SK-N-SH treated with all-trans-retinoic acid at 6 μM for 48 hours (cell line): ENCODE results near the gene CENPE.
A peak's percentile ranks its signal among the peaks of the same experiment; 100 is the strongest.

Source experiments
- ATAC-seq: fragments of 200-7000 bp; cut with Tn5 transposase; 3 replicates; pipeline ENCODE4 v1.9.1; 2020; ENCODE audit warnings: mild to moderate bottlenecking, moderate library complexity
- ARNTL ChIP-seq: fragments of 450-650 bp; formaldehyde crosslinking; IDR thresholded peaks from 2 replicates; pipeline ENCODE4 v1.5.0; 2020; ENCODE audit warnings: low read depth, mild to moderate bottlenecking, moderate library complexity, borderline replicate concordance
- BACH2 ChIP-seq: fragments of 250-450 bp; sonication (Bioruptor Pico); IDR thresholded peaks from 2 replicates; pipeline ENCODE4 v1.9.0; 2021; ENCODE audit warnings: mild to moderate bottlenecking, borderline replicate concordance
- CSDC2 ChIP-seq: fragments of 250-450 bp; sonication (Bioruptor Pico); IDR thresholded peaks from 2 replicates; pipeline ENCODE4 v1.5.0; 2020; ENCODE audit warnings: mild to moderate bottlenecking, moderate library complexity
- ESRRG ChIP-seq: fragments of 250-450 bp; sonication (Bioruptor Pico); IDR thresholded peaks from 2 replicates; pipeline ENCODE4 v1.6.1; 2021; ENCODE audit warnings: mild to moderate bottlenecking
- GLIS3 ChIP-seq: fragments of 250-450 bp; sonication (Bioruptor Pico); IDR thresholded peaks from 2 replicates; pipeline ENCODE4 v1.5.0; 2020; ENCODE audit warnings: mild to moderate bottlenecking, moderate library complexity
- OSR1 ChIP-seq: fragments of 250-450 bp; sonication (Bioruptor Pico); IDR thresholded peaks from 2 replicates; pipeline ENCODE4 v1.8.0; 2022; ENCODE audit warnings: moderate library complexity, mild to moderate bottlenecking, inconsistent platforms
- PPARA ChIP-seq: fragments of 250-450 bp; sonication (Bioruptor Pico); IDR thresholded peaks from 2 replicates; pipeline ENCODE4 v1.5.0; 2020; ENCODE audit warnings: mild to moderate bottlenecking, borderline replicate concordance
- SNAI2 ChIP-seq: fragments of 250-450 bp; sonication (Bioruptor Pico); IDR thresholded peaks from 2 replicates; pipeline ENCODE4 v1.5.0; 2020; ENCODE audit warnings: mild to moderate bottlenecking, moderate library complexity
- TCF4 ChIP-seq: fragments of 250-450 bp; sonication (Bioruptor Pico); IDR thresholded peaks from 2 replicates; pipeline ENCODE4 v1.8.0; 2021; ENCODE audit warnings: mild to moderate bottlenecking, moderate library complexity, borderline replicate concordance
- ZC3H10 ChIP-seq: fragments of 250-450 bp; sonication (Bioruptor Pico); IDR thresholded peaks from 2 replicates; pipeline ENCODE4 v1.5.1; 2021; ENCODE audit warnings: mild to moderate bottlenecking, moderate library complexity
- ZFP3 ChIP-seq: fragments of 250-450 bp; sonication (Bioruptor Pico); IDR thresholded peaks from 2 replicates; pipeline ENCODE4 v1.5.0; 2020; ENCODE audit warnings: mild to moderate bottlenecking, moderate library complexity
- ZNF70 ChIP-seq: fragments of 450-650 bp; formaldehyde crosslinking; IDR thresholded peaks from 2 replicates; pipeline ENCODE4 v1.5.0; 2020; ENCODE audit warnings: mild to moderate bottlenecking, moderate library complexity
- ZNF8 ChIP-seq: fragments of 450-650 bp; formaldehyde crosslinking; IDR thresholded peaks from 2 replicates; pipeline ENCODE4 v1.5.0; 2020; ENCODE audit warnings: mild to moderate bottlenecking, moderate library complexity
- TF ChIP-seq, protein P1 (sequence below): fragments of 250-450 bp; sonication (Bioruptor Pico); IDR thresholded peaks from 2 replicates; pipeline ENCODE4 v1.8.0; 2020; ENCODE audit warnings: mild to moderate bottlenecking, moderate library complexity, borderline replicate concordance
- TF ChIP-seq, protein P2 (sequence below): fragments of 250-450 bp; sonication (Bioruptor Pico); IDR thresholded peaks from 2 replicates; pipeline ENCODE4 v1.5.0; 2020; ENCODE audit warnings: mild to moderate bottlenecking, moderate library complexity
- TF ChIP-seq, protein P3 (sequence below): fragments of 250-450 bp; sonication (Bioruptor Pico); IDR thresholded peaks from 2 replicates; pipeline ENCODE4 v1.5.1; 2020; ENCODE audit warnings: low read depth, mild to moderate bottlenecking, moderate library complexity
- TF ChIP-seq, protein P4 (sequence below): fragments of 250-450 bp; sonication (Bioruptor Pico); IDR thresholded peaks from 2 replicates; pipeline ENCODE4 v1.5.1; 2021; ENCODE audit warnings: mild to moderate bottlenecking, moderate library complexity

Gene CENPE

DNA sequence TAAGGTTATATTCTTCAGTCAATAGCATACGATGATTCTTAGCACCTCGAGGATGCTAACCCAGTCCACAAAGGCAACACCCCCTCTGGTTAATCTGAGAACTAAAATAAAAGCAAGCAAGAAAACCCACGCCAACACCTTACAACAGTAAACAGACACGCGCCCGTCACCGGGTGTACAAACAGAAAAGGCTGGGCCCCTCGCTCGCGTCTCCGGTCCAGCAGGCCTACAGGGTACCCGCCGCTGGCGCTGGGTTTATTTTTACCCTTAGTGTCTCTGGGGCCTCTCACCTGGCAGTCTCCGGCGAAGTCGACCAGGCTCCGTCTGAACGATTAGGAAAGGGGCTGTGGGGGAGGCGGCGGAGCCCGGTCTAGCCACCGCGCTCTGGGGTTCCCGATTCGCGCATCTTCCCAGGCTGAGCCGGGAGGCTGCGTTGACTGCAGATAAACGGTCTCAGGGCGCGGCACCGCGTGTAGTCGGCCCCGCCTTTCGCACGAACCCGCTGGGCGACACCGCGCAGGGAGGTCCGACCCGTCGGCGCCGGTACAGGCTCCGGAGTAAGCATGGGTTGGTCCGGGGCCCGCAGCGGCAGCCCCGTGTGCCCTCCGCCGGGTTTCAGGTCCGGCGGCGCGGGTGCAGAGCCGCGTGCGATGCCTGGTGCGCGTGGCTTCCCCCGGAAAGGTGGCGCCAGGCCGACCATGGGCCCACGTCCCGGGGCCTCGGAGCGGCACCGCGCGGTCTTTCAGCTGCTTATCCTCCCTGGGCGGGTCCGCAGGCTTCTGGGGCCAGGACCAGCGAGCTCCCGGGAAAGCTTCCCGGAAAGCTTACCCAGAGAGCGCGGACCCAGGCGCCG is 122.0 kb downstream of the CENPE start:
- ATAC-seq: peak; percentile 84
- TF ChIP-seq, protein P1, sequence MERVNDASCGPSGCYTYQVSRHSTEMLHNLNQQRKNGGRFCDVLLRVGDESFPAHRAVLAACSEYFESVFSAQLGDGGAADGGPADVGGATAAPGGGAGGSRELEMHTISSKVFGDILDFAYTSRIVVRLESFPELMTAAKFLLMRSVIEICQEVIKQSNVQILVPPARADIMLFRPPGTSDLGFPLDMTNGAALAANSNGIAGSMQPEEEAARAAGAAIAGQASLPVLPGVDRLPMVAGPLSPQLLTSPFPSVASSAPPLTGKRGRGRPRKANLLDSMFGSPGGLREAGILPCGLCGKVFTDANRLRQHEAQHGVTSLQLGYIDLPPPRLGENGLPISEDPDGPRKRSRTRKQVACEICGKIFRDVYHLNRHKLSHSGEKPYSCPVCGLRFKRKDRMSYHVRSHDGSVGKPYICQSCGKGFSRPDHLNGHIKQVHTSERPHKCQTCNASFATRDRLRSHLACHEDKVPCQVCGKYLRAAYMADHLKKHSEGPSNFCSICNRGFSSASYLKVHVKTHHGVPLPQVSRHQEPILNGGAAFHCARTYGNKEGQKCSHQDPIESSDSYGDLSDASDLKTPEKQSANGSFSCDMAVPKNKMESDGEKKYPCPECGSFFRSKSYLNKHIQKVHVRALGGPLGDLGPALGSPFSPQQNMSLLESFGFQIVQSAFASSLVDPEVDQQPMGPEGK (CRISPR knock-in tag): no peak
- TF ChIP-seq CSDC2 (CRISPR knock-in tag): 0 out of 2 replicates have a peak, but pooled peaks have one; percentile 57
- no peak for TF ChIP-seq ZC3H10 (CRISPR knock-in tag)
- TF ChIP-seq ZFP3 (CRISPR knock-in tag): peak; percentile 66; the same call in 1 of the 2 replicates
- TF ChIP-seq ZNF70 (CRISPR knock-in tag): no peak
- no peak for TF ChIP-seq SNAI2 (CRISPR knock-in tag)
- TF ChIP-seq TCF4 (CRISPR knock-in tag): no peak
- TF ChIP-seq, protein P2, sequence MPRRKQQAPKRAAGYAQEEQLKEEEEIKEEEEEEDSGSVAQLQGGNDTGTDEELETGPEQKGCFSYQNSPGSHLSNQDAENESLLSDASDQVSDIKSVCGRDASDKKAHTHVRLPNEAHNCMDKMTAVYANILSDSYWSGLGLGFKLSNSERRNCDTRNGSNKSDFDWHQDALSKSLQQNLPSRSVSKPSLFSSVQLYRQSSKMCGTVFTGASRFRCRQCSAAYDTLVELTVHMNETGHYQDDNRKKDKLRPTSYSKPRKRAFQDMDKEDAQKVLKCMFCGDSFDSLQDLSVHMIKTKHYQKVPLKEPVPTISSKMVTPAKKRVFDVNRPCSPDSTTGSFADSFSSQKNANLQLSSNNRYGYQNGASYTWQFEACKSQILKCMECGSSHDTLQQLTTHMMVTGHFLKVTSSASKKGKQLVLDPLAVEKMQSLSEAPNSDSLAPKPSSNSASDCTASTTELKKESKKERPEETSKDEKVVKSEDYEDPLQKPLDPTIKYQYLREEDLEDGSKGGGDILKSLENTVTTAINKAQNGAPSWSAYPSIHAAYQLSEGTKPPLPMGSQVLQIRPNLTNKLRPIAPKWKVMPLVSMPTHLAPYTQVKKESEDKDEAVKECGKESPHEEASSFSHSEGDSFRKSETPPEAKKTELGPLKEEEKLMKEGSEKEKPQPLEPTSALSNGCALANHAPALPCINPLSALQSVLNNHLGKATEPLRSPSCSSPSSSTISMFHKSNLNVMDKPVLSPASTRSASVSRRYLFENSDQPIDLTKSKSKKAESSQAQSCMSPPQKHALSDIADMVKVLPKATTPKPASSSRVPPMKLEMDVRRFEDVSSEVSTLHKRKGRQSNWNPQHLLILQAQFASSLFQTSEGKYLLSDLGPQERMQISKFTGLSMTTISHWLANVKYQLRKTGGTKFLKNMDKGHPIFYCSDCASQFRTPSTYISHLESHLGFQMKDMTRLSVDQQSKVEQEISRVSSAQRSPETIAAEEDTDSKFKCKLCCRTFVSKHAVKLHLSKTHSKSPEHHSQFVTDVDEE (CRISPR knock-in tag): 0 out of 2 replicates have a peak, but pooled peaks have one; percentile 24

DNA sequence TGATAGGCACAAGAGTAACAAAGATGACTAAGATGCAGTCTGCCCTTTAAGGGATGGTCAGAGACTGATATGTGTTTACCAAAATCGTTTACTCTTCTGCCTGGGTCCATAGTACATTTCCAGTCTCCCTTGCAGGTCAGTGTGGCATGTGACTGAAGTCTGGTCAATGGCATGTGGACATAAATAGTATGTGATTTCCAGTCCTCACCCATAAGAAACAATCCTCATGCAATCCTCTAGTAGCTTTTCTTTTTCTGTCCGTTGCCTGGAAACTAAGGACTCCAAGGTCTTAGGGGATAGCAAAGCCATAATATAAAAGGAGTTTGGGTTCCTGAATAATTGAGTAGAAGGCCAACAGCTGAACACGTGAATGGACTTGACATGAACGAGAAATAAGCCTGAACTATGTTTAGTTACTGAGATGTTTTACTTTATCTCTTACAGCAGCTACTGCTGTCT is 122.7 kb downstream of the CENPE start:
- peak; percentile 29 for ATAC-seq
- TF ChIP-seq ARNTL (CRISPR knock-in tag) (no peak), ESRRG (no peak), SNAI2 (CRISPR knock-in tag) (no peak), ZNF8 (CRISPR knock-in tag) (no peak), OSR1 (CRISPR knock-in tag) (no peak), CSDC2 (CRISPR knock-in tag) (no peak), ZFP3 (CRISPR knock-in tag) (no peak), ZC3H10 (CRISPR knock-in tag) (no peak)
- TF ChIP-seq, protein P3, sequence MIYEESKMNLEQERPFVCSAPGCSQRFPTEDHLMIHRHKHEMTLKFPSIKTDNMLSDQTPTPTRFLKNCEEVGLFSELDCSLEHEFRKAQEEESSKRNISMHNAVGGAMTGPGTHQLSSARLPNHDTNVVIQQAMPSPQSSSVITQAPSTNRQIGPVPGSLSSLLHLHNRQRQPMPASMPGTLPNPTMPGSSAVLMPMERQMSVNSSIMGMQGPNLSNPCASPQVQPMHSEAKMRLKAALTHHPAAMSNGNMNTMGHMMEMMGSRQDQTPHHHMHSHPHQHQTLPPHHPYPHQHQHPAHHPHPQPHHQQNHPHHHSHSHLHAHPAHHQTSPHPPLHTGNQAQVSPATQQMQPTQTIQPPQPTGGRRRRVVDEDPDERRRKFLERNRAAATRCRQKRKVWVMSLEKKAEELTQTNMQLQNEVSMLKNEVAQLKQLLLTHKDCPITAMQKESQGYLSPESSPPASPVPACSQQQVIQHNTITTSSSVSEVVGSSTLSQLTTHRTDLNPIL: no peak
- TF ChIP-seq, protein P1 (CRISPR knock-in tag): no peak
- TF ChIP-seq, protein P4, sequence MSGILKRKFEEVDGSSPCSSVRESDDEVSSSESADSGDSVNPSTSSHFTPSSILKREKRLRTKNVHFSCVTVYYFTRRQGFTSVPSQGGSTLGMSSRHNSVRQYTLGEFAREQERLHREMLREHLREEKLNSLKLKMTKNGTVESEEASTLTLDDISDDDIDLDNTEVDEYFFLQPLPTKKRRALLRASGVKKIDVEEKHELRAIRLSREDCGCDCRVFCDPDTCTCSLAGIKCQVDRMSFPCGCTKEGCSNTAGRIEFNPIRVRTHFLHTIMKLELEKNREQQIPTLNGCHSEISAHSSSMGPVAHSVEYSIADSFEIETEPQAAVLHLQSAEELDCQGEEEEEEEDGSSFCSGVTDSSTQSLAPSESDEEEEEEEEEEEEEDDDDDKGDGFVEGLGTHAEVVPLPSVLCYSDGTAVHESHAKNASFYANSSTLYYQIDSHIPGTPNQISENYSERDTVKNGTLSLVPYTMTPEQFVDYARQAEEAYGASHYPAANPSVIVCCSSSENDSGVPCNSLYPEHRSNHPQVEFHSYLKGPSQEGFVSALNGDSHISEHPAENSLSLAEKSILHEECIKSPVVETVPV (CRISPR knock-in tag): no peak
- TF ChIP-seq, all 23 proteins: peak for 0

DNA sequence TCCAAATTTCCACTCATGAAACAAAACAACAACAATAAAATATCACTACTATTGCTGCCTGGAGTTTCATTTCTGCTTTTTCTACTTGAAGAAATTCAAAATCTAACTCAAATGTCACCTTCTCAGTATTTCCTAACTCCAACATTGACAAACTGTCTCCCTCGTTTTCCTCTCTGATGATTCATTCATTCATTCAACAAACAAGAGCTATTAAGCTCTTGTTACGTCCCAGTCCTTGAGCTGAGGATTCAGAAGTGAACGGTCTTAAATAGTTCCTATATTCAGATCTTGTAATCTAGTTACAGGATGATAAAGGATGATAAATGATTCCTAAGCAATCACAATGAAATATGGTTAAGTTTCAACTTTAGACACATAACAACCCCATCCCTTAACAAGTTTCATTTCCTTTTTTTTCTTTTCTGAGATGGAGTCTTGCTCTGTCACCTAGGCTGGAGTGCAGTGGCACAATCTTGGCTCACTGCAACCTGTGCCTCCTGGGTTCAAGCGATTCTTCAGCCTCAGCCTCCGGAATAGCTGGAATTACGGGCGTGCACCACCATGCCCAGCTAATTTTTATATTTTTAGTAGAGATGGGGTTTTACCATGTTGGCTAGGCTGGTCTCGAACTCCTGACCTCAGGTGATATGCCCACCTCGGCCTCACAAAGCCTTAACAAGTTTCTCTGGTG is 123.3 kb downstream of the CENPE start:
- no peak for ATAC-seq
- TF ChIP-seq PPARA (no peak), ZNF70 (CRISPR knock-in tag) (no peak), CSDC2 (CRISPR knock-in tag) (no peak), ZC3H10 (CRISPR knock-in tag) (no peak), BACH2 (no peak), TCF4 (CRISPR knock-in tag) (no peak), GLIS3 (no peak)
- TF ChIP-seq, protein P4 (CRISPR knock-in tag): no peak
- TF ChIP-seq, protein P3: no peak
- TF ChIP-seq, protein P2 (CRISPR knock-in tag): no peak
